ENCODE data around the gene VASN. TPM values are rescaled to one million over a fixed set of nuclear protein-coding genes. Genes with fewer than 3 reads are reported as not detected.

Gene VASN
- total and polyA plus RNA-seq, 9 of the 15 experiments (the other 6 are each of a cell fraction or from before 2014, with no cell fraction given), result 0.01 to 2.5 (median 0.41) TPM; not detected in 1

DNA sequence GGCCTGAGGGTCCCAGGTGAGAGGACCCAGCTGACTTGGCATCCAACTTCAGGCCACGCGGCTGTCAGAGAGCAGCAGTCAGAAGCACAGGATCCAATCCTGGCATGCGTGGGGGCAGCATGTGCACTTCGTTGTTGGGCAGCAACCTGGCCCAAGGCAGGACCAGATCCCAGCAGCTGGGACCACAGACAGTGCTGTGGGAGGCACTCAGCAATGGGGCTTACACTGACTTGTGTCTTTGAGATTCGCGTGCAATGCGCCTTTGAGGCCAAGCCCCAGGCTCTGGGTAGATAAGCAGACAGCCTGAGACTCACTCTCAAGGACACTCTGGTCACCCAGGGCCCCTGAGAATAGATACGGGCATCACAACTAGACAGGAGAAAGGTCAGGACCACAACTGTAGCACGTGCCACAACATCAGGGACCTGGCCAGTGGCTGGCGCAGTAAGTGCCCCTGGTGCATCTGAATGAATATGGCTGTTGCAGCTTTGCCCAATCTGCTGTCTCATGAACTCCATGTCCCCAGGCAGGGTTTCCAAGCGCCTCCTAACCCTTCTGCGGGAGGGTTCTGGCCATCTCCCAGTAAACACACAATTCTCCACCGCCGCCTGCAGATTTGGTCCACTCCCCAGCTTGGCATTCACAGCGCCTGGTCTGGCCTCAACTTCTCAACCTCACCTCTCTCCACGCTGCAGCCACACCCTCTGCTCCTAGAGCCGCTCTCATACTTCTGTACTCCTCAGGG is 23.7 kb upstream of the VASN start (continued):
- TF ChIP-seq, protein P1, sequence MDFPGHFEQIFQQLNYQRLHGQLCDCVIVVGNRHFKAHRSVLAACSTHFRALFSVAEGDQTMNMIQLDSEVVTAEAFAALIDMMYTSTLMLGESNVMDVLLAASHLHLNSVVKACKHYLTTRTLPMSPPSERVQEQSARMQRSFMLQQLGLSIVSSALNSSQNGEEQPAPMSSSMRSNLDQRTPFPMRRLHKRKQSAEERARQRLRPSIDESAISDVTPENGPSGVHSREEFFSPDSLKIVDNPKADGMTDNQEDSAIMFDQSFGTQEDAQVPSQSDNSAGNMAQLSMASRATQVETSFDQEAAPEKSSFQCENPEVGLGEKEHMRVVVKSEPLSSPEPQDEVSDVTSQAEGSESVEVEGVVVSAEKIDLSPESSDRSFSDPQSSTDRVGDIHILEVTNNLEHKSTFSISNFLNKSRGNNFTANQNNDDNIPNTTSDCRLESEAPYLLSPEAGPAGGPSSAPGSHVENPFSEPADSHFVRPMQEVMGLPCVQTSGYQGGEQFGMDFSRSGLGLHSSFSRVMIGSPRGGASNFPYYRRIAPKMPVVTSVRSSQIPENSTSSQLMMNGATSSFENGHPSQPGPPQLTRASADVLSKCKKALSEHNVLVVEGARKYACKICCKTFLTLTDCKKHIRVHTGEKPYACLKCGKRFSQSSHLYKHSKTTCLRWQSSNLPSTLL (IDR thresholded peaks at IDR 0.05), result no peak
- TF ChIP-seq, protein P2, sequence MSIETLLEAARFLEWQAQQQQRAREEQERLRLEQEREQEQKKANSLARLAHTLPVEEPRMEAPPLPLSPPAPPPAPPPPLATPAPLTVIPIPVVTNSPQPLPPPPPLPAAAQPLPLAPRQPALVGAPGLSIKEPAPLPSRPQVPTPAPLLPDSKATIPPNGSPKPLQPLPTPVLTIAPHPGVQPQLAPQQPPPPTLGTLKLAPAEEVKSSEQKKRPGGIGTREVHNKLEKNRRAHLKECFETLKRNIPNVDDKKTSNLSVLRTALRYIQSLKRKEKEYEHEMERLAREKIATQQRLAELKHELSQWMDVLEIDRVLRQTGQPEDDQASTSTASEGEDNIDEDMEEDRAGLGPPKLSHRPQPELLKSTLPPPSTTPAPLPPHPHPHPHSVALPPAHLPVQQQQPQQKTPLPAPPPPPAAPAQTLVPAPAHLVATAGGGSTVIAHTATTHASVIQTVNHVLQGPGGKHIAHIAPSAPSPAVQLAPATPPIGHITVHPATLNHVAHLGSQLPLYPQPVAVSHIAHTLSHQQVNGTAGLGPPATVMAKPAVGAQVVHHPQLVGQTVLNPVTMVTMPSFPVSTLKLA (conservative IDR thresholded peaks at IDR 0.05), result peak in 1 of 2 experiments; percentile 72; a peak in 3 of 4 replicates
- TF ChIP-seq, protein P3, sequence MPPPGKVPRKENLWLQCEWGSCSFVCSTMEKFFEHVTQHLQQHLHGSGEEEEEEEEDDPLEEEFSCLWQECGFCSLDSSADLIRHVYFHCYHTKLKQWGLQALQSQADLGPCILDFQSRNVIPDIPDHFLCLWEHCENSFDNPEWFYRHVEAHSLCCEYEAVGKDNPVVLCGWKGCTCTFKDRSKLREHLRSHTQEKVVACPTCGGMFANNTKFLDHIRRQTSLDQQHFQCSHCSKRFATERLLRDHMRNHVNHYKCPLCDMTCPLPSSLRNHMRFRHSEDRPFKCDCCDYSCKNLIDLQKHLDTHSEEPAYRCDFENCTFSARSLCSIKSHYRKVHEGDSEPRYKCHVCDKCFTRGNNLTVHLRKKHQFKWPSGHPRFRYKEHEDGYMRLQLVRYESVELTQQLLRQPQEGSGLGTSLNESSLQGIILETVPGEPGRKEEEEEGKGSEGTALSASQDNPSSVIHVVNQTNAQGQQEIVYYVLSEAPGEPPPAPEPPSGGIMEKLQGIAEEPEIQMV (tag; conservative IDR thresholded peaks at IDR 0.05; ENCODE audit: low read depth), result no peak
- peak; percentile 66; the same call in 1 of the 2 replicates for TF ChIP-seq SMAD4 (CRISPR knock-in tag; conservative IDR thresholded peaks at IDR 0.05)
- TF ChIP-seq STAT5B (CRISPR knock-in tag; IDR thresholded peaks at IDR 0.05), result no peak
- TF ChIP-seq SIX5 (IDR thresholded peaks at IDR 0.05; ENCODE audit: borderline replicate concordance in 1 of 2, insufficient read depth in 1 of 2, low read depth in 1 of 2, low read length in 2 of 2), result no peak
- TF ChIP-seq, protein P4, sequence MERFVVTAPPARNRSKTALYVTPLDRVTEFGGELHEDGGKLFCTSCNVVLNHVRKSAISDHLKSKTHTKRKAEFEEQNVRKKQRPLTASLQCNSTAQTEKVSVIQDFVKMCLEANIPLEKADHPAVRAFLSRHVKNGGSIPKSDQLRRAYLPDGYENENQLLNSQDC (CRISPR knock-in tag; IDR thresholded peaks at IDR 0.05), result no peak
- peak; percentile 59; the same call in 1 of the 2 replicates for TF ChIP-seq ARID1B (IDR thresholded peaks at IDR 0.05)
- TF ChIP-seq NFE2L1 (tag; IDR thresholded peaks at IDR 0.05; ENCODE audit: borderline replicate concordance, low read depth), result no peak
- 0 out of 2 replicates have a peak, but pooled peaks have one; percentile 15 for TF ChIP-seq NFIC (IDR thresholded peaks at IDR 0.05)
- TF ChIP-seq, protein P5, sequence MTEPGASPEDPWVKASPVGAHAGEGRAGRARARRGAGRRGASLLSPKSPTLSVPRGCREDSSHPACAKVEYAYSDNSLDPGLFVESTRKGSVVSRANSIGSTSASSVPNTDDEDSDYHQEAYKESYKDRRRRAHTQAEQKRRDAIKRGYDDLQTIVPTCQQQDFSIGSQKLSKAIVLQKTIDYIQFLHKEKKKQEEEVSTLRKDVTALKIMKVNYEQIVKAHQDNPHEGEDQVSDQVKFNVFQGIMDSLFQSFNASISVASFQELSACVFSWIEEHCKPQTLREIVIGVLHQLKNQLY (CRISPR knock-in tag; conservative IDR thresholded peaks at IDR 0.05), result no peak
- TF ChIP-seq, protein P6, sequence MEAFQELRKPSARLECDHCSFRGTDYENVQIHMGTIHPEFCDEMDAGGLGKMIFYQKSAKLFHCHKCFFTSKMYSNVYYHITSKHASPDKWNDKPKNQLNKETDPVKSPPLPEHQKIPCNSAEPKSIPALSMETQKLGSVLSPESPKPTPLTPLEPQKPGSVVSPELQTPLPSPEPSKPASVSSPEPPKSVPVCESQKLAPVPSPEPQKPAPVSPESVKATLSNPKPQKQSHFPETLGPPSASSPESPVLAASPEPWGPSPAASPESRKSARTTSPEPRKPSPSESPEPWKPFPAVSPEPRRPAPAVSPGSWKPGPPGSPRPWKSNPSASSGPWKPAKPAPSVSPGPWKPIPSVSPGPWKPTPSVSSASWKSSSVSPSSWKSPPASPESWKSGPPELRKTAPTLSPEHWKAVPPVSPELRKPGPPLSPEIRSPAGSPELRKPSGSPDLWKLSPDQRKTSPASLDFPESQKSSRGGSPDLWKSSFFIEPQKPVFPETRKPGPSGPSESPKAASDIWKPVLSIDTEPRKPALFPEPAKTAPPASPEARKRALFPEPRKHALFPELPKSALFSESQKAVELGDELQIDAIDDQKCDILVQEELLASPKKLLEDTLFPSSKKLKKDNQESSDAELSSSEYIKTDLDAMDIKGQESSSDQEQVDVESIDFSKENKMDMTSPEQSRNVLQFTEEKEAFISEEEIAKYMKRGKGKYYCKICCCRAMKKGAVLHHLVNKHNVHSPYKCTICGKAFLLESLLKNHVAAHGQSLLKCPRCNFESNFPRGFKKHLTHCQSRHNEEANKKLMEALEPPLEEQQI (IDR thresholded peaks at IDR 0.05), result no peak
- no peak for TF ChIP-seq NCOA4 (IDR thresholded peaks at IDR 0.05; ENCODE audit: partially characterized antibody)
- no peak for TF ChIP-seq ZNF57 (CRISPR knock-in tag; IDR thresholded peaks at IDR 0.05)
- TF ChIP-seq ZNF354B (CRISPR knock-in tag; IDR thresholded peaks at IDR 0.05), result no peak

All from K562 (cell line).